Testis (tissue), 3 donors: Measurements from ENCODE around the gene KCNH5. TPM values are rescaled to one million over a fixed set of nuclear protein-coding genes. Genes with fewer than 3 reads are reported as not detected.

Experiments used
- DNase-seq: peaks from one replicate; pipeline ENCODE4 v3.0.0-alpha.2; 2019
- H3K27ac ChIP-seq, 2 donors: fragments of 200-600 bp; sonication (generic); one replicate each; pipeline ENCODE4 v1.5.1; 2019
- H3K27me3 ChIP-seq: fragments of 200-600 bp; sonication (generic); one replicate; pipeline ENCODE4 v1.5.1; 2019
- H3K36me3 ChIP-seq: fragments of 200-600 bp; sonication (generic); one replicate; pipeline ENCODE4 v1.5.1; 2017; ENCODE audit warnings: low read depth; ENCODE audit errors: missing control alignments
- H3K4me1 ChIP-seq: fragments of 200-600 bp; sonication (generic); one replicate; pipeline ENCODE4 v1.5.1; 2019
- H3K4me3 ChIP-seq, 2 donors: fragments of 200-600 bp; sonication (generic); one replicate each; pipeline ENCODE4 v1.5.1; 2017 to 2019
- H3K9me3 ChIP-seq: fragments of 200-600 bp; sonication (generic); one replicate; pipeline ENCODE4 v1.5.1; 2017
- POLR2A ChIP-seq: fragments of 450-650 bp; IDR thresholded peaks from one replicate; pipeline ENCODE4 v1.6.1; 2017; ENCODE audit warnings: antibody characterized with exemption, mild to moderate bottlenecking, moderate library complexity
- WGBS, 2 donors: methylation state at CpG; one replicate each; pipeline ENCODE4 v1.1.5; 2018; 5-methylcytosine and 5-hydroxymethylcytosine counted together
- intact Hi-C: fragments of 100-400 bp; cut with DNase I; formaldehyde crosslinking; loops from one replicate; pipeline ENCODE4 v1.15.1; 2023; ENCODE audit warnings: low total_unique reads
- polyA plus RNA-seq: library from polyadenylated mRNA; stranded (reverse); fragments of 350-450 nt; fragmentation: Illumina TruSeq; extraction: RNeasy Lipid Tissue Mini Kit (QIAGEN cat#74804); gene quantifications from one replicate; pipeline ENCODE4 v1.2.3, GENCODE V29; 2014; ENCODE audit warnings: low read depth, low replicate concordance; ENCODE audit not compliant: insufficient read depth
- total RNA-seq, 2 donors: library from RNA; depleted of rRNA; stranded (reverse); fragments of >200 nt; gene quantifications; one replicate each; pipeline ENCODE4 v1.2.3, GENCODE V29; 2016
- TF ChIP-seq, protein P1 (sequence below), 3 experiments: fragments of 450-650 bp in 2 of 3; fragments of 200-600 bp in 1 of 3; sonication (generic) in 1 of 3; IDR thresholded peaks; one replicate each; pipeline ENCODE4 v1.5.1; 2016 to 2019; ENCODE audit warnings: antibody characterized with exemption in 3 of 3, mild to moderate bottlenecking in 2 of 3, moderate library complexity in 1 of 3

The KCNH5 gene
- total and polyA plus RNA-seq, 3 donors from 2014 or later, result 0.53 to 1.7 (median 0.93) TPM

DNA sequence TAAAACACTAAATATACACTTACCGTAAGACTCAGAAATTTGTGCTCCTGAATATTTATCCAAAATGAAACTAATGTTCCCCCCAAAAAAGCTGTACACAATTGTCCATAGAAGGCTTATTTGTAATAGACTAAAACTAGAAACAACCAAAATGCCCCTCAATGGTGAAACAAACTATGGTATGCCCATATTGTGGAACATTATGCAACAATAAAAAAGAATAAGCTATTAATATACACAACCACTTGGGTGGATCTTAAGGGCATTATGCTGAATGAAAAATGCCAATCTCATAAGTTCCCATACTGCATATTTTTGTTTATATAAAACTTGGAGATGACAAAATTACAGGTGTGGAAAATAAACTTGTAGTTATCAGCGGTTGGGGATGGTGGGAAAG lies 357.4 kb downstream of the KCNH5 start:
- DNase-seq, result no peak
- intact Hi-C loops, result no loop called here
- 92 to 95% methylated on average over 2 of the region's 2 CpGs for WGBS, 2 donors
- Histone ChIP-seq H3K27me3 (no peaks in the 10 kb centered on the region), H3K36me3 (no peaks in the 10 kb centered on the region), H3K9me3 (no peaks in the 10 kb centered on the region), H3K4me1 (no peaks in the 10 kb centered on the region), H3K4me3 (no peak overlapping the region), H3K27ac (no peak overlapping the region)
- TF ChIP-seq, protein P1, sequence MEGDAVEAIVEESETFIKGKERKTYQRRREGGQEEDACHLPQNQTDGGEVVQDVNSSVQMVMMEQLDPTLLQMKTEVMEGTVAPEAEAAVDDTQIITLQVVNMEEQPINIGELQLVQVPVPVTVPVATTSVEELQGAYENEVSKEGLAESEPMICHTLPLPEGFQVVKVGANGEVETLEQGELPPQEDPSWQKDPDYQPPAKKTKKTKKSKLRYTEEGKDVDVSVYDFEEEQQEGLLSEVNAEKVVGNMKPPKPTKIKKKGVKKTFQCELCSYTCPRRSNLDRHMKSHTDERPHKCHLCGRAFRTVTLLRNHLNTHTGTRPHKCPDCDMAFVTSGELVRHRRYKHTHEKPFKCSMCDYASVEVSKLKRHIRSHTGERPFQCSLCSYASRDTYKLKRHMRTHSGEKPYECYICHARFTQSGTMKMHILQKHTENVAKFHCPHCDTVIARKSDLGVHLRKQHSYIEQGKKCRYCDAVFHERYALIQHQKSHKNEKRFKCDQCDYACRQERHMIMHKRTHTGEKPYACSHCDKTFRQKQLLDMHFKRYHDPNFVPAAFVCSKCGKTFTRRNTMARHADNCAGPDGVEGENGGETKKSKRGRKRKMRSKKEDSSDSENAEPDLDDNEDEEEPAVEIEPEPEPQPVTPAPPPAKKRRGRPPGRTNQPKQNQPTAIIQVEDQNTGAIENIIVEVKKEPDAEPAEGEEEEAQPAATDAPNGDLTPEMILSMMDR (IDR thresholded peaks at IDR 0.05), result no peak
- TF ChIP-seq POLR2A, result no peak

DNA sequence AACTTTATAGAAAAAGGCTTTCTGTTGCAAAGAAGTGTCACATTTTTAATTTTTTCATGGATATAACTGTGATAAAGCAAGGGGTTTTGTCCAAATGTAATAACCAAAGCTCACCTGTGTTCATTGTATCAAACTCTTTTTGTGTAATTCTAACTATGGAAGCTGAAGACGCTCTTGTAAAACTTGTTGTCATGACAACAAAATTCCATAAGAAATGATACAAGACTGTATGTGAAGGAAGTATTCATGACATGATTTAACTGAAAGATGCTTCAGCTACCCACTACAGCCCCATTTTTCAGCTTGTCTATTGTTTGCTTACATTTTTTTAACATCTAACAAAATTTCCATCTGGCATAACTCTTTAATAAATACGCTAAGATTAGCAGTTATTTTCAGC lies 360.9 kb downstream of the KCNH5 start:
- intact Hi-C loops, result no loop called here
- Histone ChIP-seq H3K27ac (no peak overlapping the region), H3K9me3 (no peaks in the 10 kb centered on the region), H3K4me1 (no peaks in the 10 kb centered on the region), H3K27me3 (no peaks in the 10 kb centered on the region), H3K36me3 (no peaks in the 10 kb centered on the region), H3K4me3 (no peak overlapping the region)
- TF ChIP-seq POLR2A, result no peak
- TF ChIP-seq, protein P1 (IDR thresholded peaks at IDR 0.05), result no peak
- 75 to 82% methylated on average over 2 of the region's 2 CpGs for WGBS, 2 donors
- DNase-seq, result no peak

DNA sequence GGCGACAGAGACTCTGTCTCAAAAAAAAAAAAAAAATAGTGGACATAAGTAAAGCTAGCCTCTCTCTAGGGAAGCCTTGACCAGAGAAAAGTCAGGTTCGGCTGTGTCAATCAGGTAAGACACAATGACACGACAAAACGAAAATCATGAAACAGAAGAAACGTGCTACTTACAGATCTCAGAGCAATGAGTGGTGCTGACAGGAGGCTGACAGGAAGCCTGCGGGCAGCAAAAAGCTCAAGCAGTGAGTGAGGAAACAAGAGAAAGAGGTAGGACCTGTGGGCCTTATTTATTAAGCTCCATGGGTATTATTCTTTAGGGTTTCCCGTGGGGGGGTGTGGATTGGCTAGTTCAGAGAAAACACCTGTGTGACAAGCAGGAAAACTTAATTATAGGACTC lies 363.1 kb downstream of the KCNH5 start:
- WGBS, 2 donors, result 88 to 92% methylated on average over 7 of the region's 7 CpGs
- no peaks in the 10 kb centered on the region for H3K4me1 ChIP-seq
- no peaks in the 10 kb centered on the region for H3K36me3 ChIP-seq
- H3K27me3 ChIP-seq, result no peaks in the 10 kb centered on the region
- intact Hi-C loops, result no loop called here
- no peak overlapping the region for H3K4me3 ChIP-seq
- TF ChIP-seq POLR2A, result no peak
- TF ChIP-seq, protein P1 (IDR thresholded peaks at IDR 0.05), result no peak
- no peaks in the 10 kb centered on the region for H3K9me3 ChIP-seq
- no peak overlapping the region for H3K27ac ChIP-seq
- DNase-seq, result no peak

DNA sequence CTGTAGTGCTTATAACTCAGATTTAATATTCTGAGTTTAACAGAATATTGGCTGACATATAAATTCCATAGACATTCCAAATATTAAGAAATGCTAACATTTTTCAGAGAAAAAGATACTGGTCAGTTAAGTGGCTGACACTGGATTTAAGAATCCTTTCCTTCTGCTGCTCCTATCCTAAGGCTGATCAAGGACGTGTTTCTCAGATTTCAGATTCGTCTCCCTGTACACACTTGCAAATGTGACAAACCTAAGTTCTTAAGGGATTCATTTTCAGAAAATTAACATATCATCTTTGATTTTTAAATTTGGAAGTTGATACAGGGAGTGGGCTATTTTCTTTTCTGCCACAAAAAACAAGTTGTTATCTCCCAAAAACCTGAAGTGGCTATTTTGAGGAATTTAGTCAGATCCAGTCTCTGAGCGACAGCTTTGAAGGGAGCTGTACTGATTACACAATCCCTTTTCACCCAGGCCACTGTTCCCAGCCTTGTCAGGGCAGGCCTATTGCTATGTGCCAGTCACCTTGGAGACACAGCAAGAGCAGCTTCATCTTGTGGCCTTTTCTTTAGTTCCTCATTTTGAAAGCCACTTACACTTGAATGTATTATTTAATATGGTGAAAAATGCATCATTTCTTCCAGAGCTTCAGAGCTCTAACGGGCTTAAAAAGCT lies 370.6 kb downstream of the KCNH5 start:
- H3K9me3 ChIP-seq, result no peaks in the 10 kb centered on the region
- H3K27ac ChIP-seq, result no peak overlapping the region
- H3K36me3 ChIP-seq, result no peaks in the 10 kb centered on the region
- no peak for DNase-seq
- H3K4me3 ChIP-seq, result no peak overlapping the region
- no peaks in the 10 kb centered on the region for H3K27me3 ChIP-seq
- WGBS, 2 donors, result 54 to 63% methylated on average over 4 of the region's 4 CpGs
- intact Hi-C loops, result no loop called here
- no peaks in the 10 kb centered on the region for H3K4me1 ChIP-seq
- no peak for TF ChIP-seq POLR2A

DNA sequence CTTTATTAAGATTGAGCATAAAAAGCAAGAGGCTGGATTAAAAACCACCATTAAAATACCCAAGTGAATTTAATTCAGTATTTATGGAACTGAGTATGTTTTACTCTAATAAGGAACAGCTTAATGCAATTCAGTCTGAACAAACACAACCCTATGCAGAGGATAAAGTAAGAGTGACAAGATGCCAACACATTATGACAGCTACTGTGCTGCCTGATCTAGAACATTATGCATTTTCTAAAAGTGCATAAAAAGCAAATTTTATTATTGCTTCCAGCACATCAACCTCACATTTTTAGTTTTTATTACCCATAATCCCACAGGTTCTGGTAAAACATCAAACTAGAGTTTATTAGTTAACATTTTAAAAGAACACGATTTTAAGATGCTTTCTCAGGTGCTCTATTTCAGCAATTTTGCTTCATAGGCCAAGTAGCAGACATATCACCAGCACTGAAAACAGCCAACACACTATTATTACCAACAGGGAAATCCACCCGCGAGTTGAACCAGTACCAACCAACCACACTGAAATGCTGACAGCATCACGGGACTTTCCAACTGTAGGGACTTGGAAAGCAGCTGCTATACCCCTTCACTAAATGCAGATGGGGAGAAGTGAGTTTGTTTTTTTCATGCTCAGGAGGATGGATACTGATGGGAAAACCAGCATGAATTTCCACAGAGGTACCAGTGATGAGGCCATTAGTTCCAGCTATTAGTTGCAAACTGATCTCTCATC lies 372.1 kb downstream of the KCNH5 start:
- no peaks in the 10 kb centered on the region for H3K36me3 ChIP-seq
- H3K27me3 ChIP-seq, result no peaks in the 10 kb centered on the region
- no peaks in the 10 kb centered on the region for H3K9me3 ChIP-seq
- H3K4me3 ChIP-seq, result no peak overlapping the region
- H3K27ac ChIP-seq, result no peak overlapping the region
- no peak for DNase-seq
- no peaks in the 10 kb centered on the region for H3K4me1 ChIP-seq
- TF ChIP-seq, protein P1 (IDR thresholded peaks at IDR 0.05), result no peak
- TF ChIP-seq POLR2A, result no peak
- intact Hi-C loops, result no loop called here
- 90 to 91% methylated on average over 4 of the region's 4 CpGs for WGBS, 2 donors
